ENCODE data around the gene GALNT9.

GRCh38 chr12:132202929-132203721 is 126.3 kb downstream of the GALNT9 start:
- no peak for TF ChIP-seq ZFX (IDR thresholded peaks at IDR 0.05; ENCODE audit: borderline replicate concordance)
- TF ChIP-seq, protein P1, sequence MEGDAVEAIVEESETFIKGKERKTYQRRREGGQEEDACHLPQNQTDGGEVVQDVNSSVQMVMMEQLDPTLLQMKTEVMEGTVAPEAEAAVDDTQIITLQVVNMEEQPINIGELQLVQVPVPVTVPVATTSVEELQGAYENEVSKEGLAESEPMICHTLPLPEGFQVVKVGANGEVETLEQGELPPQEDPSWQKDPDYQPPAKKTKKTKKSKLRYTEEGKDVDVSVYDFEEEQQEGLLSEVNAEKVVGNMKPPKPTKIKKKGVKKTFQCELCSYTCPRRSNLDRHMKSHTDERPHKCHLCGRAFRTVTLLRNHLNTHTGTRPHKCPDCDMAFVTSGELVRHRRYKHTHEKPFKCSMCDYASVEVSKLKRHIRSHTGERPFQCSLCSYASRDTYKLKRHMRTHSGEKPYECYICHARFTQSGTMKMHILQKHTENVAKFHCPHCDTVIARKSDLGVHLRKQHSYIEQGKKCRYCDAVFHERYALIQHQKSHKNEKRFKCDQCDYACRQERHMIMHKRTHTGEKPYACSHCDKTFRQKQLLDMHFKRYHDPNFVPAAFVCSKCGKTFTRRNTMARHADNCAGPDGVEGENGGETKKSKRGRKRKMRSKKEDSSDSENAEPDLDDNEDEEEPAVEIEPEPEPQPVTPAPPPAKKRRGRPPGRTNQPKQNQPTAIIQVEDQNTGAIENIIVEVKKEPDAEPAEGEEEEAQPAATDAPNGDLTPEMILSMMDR (IDR thresholded peaks at IDR 0.05), result 0 out of 2 replicates have a peak, but pooled peaks have one; percentile 5

Measured in 22Rv1 (cell line).